Measurements from ENCODE around the gene PSMA6.

DNA sequence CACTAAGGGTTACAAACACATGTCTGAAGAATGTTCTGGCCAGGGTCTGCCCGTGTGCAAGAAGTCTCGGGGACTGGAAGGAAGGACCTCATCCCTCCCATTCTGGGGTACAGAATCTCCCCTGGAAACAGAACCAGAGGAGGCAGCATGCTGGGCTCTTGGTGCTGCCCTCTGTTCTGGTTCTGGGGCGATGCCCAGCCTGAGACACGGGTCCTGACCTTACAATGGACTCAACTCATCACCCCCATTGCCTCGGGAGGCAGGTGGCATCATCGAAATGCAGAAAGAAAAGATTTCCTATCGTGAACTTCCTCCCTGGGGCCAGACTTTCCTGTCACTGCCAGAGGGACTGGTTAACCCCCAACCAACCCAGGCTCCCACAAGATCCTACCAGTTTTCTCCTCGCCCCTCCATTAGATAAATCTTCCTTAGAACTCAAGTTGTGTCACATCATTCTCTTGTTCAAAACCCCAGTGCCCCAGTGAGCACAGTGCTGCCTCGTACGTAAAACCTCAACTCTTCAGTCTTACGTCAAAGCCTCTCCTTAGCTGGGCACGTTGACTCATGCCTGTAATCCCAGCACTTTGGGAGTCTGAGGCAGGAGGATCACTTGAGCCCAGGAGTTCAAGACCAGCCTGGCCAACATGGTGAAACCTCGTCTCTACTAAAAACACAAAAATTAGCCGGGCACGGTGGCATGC is 52.1 kb downstream of the PSMA6 start:
- TF ChIP-seq, protein P1, sequence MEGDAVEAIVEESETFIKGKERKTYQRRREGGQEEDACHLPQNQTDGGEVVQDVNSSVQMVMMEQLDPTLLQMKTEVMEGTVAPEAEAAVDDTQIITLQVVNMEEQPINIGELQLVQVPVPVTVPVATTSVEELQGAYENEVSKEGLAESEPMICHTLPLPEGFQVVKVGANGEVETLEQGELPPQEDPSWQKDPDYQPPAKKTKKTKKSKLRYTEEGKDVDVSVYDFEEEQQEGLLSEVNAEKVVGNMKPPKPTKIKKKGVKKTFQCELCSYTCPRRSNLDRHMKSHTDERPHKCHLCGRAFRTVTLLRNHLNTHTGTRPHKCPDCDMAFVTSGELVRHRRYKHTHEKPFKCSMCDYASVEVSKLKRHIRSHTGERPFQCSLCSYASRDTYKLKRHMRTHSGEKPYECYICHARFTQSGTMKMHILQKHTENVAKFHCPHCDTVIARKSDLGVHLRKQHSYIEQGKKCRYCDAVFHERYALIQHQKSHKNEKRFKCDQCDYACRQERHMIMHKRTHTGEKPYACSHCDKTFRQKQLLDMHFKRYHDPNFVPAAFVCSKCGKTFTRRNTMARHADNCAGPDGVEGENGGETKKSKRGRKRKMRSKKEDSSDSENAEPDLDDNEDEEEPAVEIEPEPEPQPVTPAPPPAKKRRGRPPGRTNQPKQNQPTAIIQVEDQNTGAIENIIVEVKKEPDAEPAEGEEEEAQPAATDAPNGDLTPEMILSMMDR (conservative IDR thresholded peaks at IDR 0.05 in 1 of 2, IDR thresholded peaks at IDR 0.05 in 1 of 2; ENCODE audit: low read depth in 1 of 2, low read length in 2 of 2), result no peak
- no peak for TF ChIP-seq EZH2 (IDR thresholded peaks at IDR 0.05; ENCODE audit: low read length, missing control alignments)
